K562 (cell line): ENCODE data around the gene SLC25A42. TPM values are rescaled to one million over a fixed set of nuclear protein-coding genes. Genes with fewer than 3 reads are reported as not detected.

ENCODE experiments used
- ATAC-seq: fragments of 200-7000 bp; cut with Tn5 transposase; 3 replicates; pipeline ENCODE4 v1.9.1; 2020; ENCODE audit warnings: moderate library complexity
- BruUV-seq: library from RNA; stranded (reverse); fragments of 400-500 nt; replicated peaks from 2 replicates; lab custom pipeline; 2021; lab: Mats Ljungman, UMichigan
- CTCF ChIA-PET: fragments of 300-600 bp; formaldehyde crosslinking; extraction: SDS; loops from one replicate; lab custom pipeline; 2021; ENCODE audit warnings: low intra/inter-chr PET ratio; lab: Yijun Ruan, JAX
- POLR2A ChIA-PET: fragments of 300-600, 350-650 bp; sonication (Branson Sonifier 250); formaldehyde crosslinking; extraction: SDS; loops from one replicate; lab custom pipeline; 2021; ENCODE audit warnings: antibody characterized with exemption, inconsistent platforms; lab: Yijun Ruan, JAX
- DNase-seq, 4 experiments: peaks; one replicate each; pipeline versions ENCODE4 v3.0.0 to v3.0.0-alpha.2; 2011 to 2018; ENCODE audit warnings: low spot score in 3 of 4, mixed read lengths in 3 of 4; ENCODE audit errors: extremely low read depth in 1 of 4
- FAIRE-seq: peaks from 2 replicates; lab custom pipeline; 2011; peaks lifted over from hg19 to GRCh38; lab: Jason Lieb, UNC
- H2AFZ ChIP-seq: 2 replicates; pipeline ENCODE4 v1.6.0; 2011; ENCODE audit warnings: low read depth, low read length, control low read depth, inconsistent platforms
- H3K27ac ChIP-seq: fragments of 200-600 bp; 3 replicates; pipeline ENCODE4 v1.8.0; 2011; ENCODE audit warnings: low read depth, mild to moderate bottlenecking, control low read depth, inconsistent platforms, low read length, moderate library complexity, mixed read lengths; ENCODE audit errors: extremely low read depth
- H3K27me3 ChIP-seq, 2 experiments: fragments of 300-600 bp in 1 of 2; 2 replicates in 1 of 2; 3 replicates in 1 of 2; pipeline versions ENCODE4 v1.6.0 to v1.8.0; 2011; ENCODE audit warnings: inconsistent platforms in 2 of 2, low read length in 2 of 2, mild to moderate bottlenecking in 1 of 2, mixed read lengths in 1 of 2, moderate library complexity in 1 of 2; ENCODE audit not compliant: control insufficient read depth in 2 of 2, insufficient read depth in 2 of 2
- H3K36me3 ChIP-seq: fragments of 300-600 bp; 3 replicates; pipeline ENCODE4 v1.8.0; 2011; ENCODE audit warnings: mild to moderate bottlenecking, low read length, inconsistent platforms; ENCODE audit not compliant: control insufficient read depth, insufficient read depth
- H3K4me1 ChIP-seq, 2 experiments: fragments of 200-600 bp in 1 of 2; replicated peaks in 1 of 2; 2 replicates in 1 of 2; 3 replicates in 1 of 2; pipeline versions ENCODE4 v1.5.1 to v1.8.0; 2011; ENCODE audit warnings: inconsistent platforms in 2 of 2, low read length in 2 of 2, mild to moderate bottlenecking in 1 of 2, mixed read lengths in 1 of 2, moderate library complexity in 1 of 2; ENCODE audit not compliant: control insufficient read depth in 2 of 2, insufficient read depth in 2 of 2
- H3K4me2 ChIP-seq: 2 replicates; pipeline ENCODE4 v1.6.1; 2011; ENCODE audit warnings: low read length, control low read depth, inconsistent platforms, mixed read lengths; ENCODE audit not compliant: insufficient read depth
- H3K4me3 ChIP-seq: fragments of 200-600 bp; sonication (generic), shearing (Covaris generic); 2 replicates; pipeline ENCODE4 v1.5.1; 2016; ENCODE audit warnings: control low read depth, inconsistent platforms
- H3K79me2 ChIP-seq: fragments of 200-600 bp; 3 replicates; pipeline ENCODE4 v1.8.0; 2011; ENCODE audit warnings: low read length, inconsistent platforms; ENCODE audit not compliant: control insufficient read depth, insufficient read depth
- H3K9ac ChIP-seq, 2 experiments: 2 replicates each; pipeline versions ENCODE4 v1.6.0 to v1.6.1; 2011; ENCODE audit warnings: low read depth in 2 of 2, low read length in 2 of 2, control low read depth in 1 of 2, inconsistent platforms in 1 of 2, mild to moderate bottlenecking in 1 of 2, mixed read lengths in 1 of 2; ENCODE audit not compliant: insufficient read depth in 1 of 2
- H3K9me1 ChIP-seq: one replicate; pipeline ENCODE4 v1.6.0; 2011; ENCODE audit warnings: inconsistent platforms, mild to moderate bottlenecking, low read length, moderate library complexity; ENCODE audit not compliant: control insufficient read depth, insufficient read depth
- H3K9me3 ChIP-seq: replicated peaks from 2 replicates; pipeline ENCODE4 v1.5.1; 2011; ENCODE audit warnings: low read depth, low read length, inconsistent platforms; ENCODE audit not compliant: control insufficient read depth, insufficient read depth
- H4K20me1 ChIP-seq: replicated peaks from 2 replicates; pipeline ENCODE4 v1.6.1; 2011; ENCODE audit warnings: low read length, inconsistent platforms, mixed read lengths; ENCODE audit not compliant: control insufficient read depth, insufficient read depth
- CCNT2 ChIP-seq: IDR thresholded peaks from 2 replicates; pipeline ENCODE4 v1.6.1; 2011; ENCODE audit warnings: borderline replicate concordance, low read depth, mild to moderate bottlenecking, moderate library complexity, mixed read lengths, low read length; ENCODE audit not compliant: insufficient read length; ENCODE audit errors: extremely low read depth
- CSDE1 ChIP-seq, 2 experiments: fragments of 450-650 bp; IDR thresholded peaks; 2 replicates each; pipeline ENCODE4 v1.6.1; 2016; ENCODE audit warnings: mild to moderate bottlenecking in 1 of 2
- DPF2 ChIP-seq: fragments of 450-650 bp; IDR thresholded peaks from 2 replicates; pipeline ENCODE4 v1.6.1; 2016
- EGR1 ChIP-seq: fragments of 450-650 bp; conservative IDR thresholded peaks from 2 replicates; pipeline ENCODE4 v1.6.1; 2017; ENCODE audit warnings: mild to moderate bottlenecking
- ESRRA ChIP-seq: fragments of 450-650 bp; IDR thresholded peaks from 2 replicates; pipeline ENCODE4 v1.6.1; 2014; ENCODE audit warnings: low read depth, mild to moderate bottlenecking, moderate library complexity, borderline replicate concordance
- NCOA2 ChIP-seq, 2 experiments: fragments of 450-650 bp; IDR thresholded peaks; 2 replicates each; pipeline ENCODE4 v1.6.1; 2018; ENCODE audit warnings: mild to moderate bottlenecking in 2 of 2, moderate library complexity in 1 of 2; ENCODE audit not compliant: partially characterized antibody in 2 of 2
- NFRKB ChIP-seq: fragments of 450-650 bp; IDR thresholded peaks from 2 replicates; pipeline ENCODE4 v1.6.1; 2016; ENCODE audit warnings: low read depth
- NRF1 ChIP-seq, 2 experiments: fragments of 450-650 bp; IDR thresholded peaks in 1 of 2; conservative IDR thresholded peaks in 1 of 2; 2 replicates each; pipeline ENCODE4 v1.6.1; 2014; ENCODE audit warnings: mild to moderate bottlenecking in 2 of 2
- POU5F1 ChIP-seq: fragments of 150-350 bp; IDR thresholded peaks from 2 replicates; pipeline ENCODE4 v1.6.1; 2014; ENCODE audit warnings: borderline replicate concordance, low read length, low read depth, mild to moderate bottlenecking; ENCODE audit not compliant: partially characterized antibody
- STAT5A ChIP-seq: IDR thresholded peaks from 2 replicates; pipeline ENCODE4 v1.6.1; 2012; ENCODE audit warnings: low read length, inconsistent platforms, borderline replicate concordance
- ZBTB7A ChIP-seq: IDR thresholded peaks from 2 replicates; pipeline ENCODE4 v1.6.1; 2011; ENCODE audit warnings: low read depth, mild to moderate bottlenecking, low read length, moderate library complexity, borderline replicate concordance; ENCODE audit not compliant: control insufficient read depth
- ZNF253 ChIP-seq: fragments of 250-450 bp; sonication (Bioruptor Pico); conservative IDR thresholded peaks from 2 replicates; pipeline ENCODE4 v1.6.1; 2021; ENCODE audit warnings: mild to moderate bottlenecking
- WGBS: fragments of 100-300 bp; shearing (Covaris generic); methylation state at CpG from one replicate; pipeline ENCODE4 v1.1.6; 2016; ENCODE audit warnings: low coverage, mixed read lengths; ENCODE audit not compliant: insufficient coverage; ENCODE audit errors: missing lambda C conversion rate; 5-methylcytosine and 5-hydroxymethylcytosine counted together
- in situ Hi-C: fragments of 300-500 bp; cut with MboI; formaldehyde crosslinking; loops from 4 replicates; pipeline ENCODE4 v1.15.0; 2018; ENCODE audit warnings: inconsistent platforms, mixed read lengths
- intact Hi-C: fragments of 100-400 bp; cut with micrococcal nuclease; formaldehyde crosslinking; loops from 2 replicates; pipeline ENCODE4 v1.14.2; 2022
- polyA plus RNA-seq, 8 experiments: library from polyadenylated mRNA; depleted of rRNA in 4 of 8; stranded (reverse) in 5 of 8; unstranded in 3 of 8; fragments of >200 nt; fragmentation: Nextera tagmentation in 2 of 8; fragmentation: Illumina TruSeq in 1 of 8; extraction: Ambion mirVana in 2 of 8; extraction: Trizol in 1 of 8; gene quantifications; 2 replicates each; pipeline versions ENCODE4 v1.2.1 to v1.2.3, GENCODE V29; 2011 to 2014; ENCODE audit warnings: inconsistent platforms in 1 of 8, missing spikeins in 1 of 8
- total RNA-seq, 7 experiments: library from RNA; depleted of rRNA in 6 of 7; stranded (reverse); fragments of >200 nt in 6 of 7; fragmentation: Illumina TruSeq in 2 of 7; extraction: Trizol in 2 of 7; gene quantifications; 2 replicates each; pipeline versions ENCODE4 v1.2.1 to v1.2.3, GENCODE V29; 2011 to 2021; ENCODE audit warnings: low replicate concordance in 1 of 7
- TF ChIP-seq, protein P1 (sequence below): fragments of 450-650 bp; formaldehyde crosslinking; IDR thresholded peaks from 2 replicates; pipeline ENCODE4 v1.4.0; 2020; ENCODE audit warnings: mild to moderate bottlenecking
- TF ChIP-seq, protein P2 (sequence below): conservative IDR thresholded peaks from 2 replicates; pipeline ENCODE4 v1.6.1; 2011; ENCODE audit warnings: low read depth, mild to moderate bottlenecking, low read length; ENCODE audit not compliant: control insufficient read depth
- TF ChIP-seq, protein P3 (sequence below): sonication (generic); formaldehyde crosslinking; IDR thresholded peaks from 2 replicates; pipeline ENCODE4 v1.8.0; 2022; ENCODE audit warnings: mild to moderate bottlenecking, missing genetic modification reagents
- TF ChIP-seq, protein P4 (sequence below), 2 experiments: fragments of 200-800 bp in 1 of 2; sonication (Bioruptor generic) in 1 of 2; sonication (generic) in 1 of 2; formaldehyde crosslinking in 1 of 2; IDR thresholded peaks in 1 of 2; conservative IDR thresholded peaks in 1 of 2; 2 replicates each; pipeline versions ENCODE4 v1.5.0 to v1.6.1; 2016 to 2020; ENCODE audit warnings: missing compliant biosample characterization in 1 of 2, missing genetic modification characterization in 1 of 2, missing genetic modification reagents in 1 of 2

Gene SLC25A42
- total and polyA plus RNA-seq, 9 of the 15 experiments (the other 6 are each of a cell fraction or from before 2014, with no cell fraction given): 0.59 to 32.2 (median 14.1) TPM

DNA sequence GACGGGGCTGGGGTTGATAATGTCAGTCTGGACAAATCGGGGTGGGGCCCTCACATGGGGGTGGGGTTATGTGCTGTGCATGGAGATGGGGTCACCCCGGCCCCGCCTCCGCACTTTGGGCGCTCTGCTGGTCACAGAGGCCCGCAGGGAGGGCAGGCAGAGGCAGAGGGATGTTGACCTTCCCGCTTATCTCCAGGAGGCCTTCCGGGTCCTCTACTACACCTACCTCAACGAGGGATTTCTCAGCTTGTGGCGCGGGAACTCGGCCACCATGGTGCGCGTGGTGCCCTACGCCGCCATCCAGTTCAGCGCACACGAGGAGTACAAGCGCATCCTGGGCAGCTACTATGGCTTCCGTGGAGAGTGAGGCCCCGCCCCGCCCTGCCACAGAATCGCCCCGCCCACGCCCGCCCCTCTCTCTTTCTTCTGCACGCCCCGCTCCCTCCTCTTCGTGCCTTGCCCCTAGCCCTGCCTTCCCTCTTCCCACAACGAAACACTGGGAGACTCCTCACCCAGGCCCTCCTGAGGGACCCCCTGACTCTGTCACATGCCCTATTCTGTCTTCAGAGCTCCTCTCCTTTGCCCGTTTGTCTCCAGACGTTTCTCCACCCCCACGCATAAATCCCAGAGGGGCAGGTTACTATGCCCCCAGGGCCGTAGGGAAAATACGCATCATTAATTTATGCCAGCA, 41.7 kb downstream of the SLC25A42 start:
- no peaks in the 10 kb centered on the region for H4K20me1 ChIP-seq
- peak overlapping the region; percentile 91 for H2AFZ ChIP-seq
- BruUV-seq: no TSS peak
- in situ Hi-C loops: no loop called here
- H3K79me2 ChIP-seq: no peaks in the 10 kb centered on the region
- ATAC-seq (peak; percentile 96), DNase-seq (peak; percentile 92 to 95 (median 93)), FAIRE-seq (peak; percentile 92)
- peaks cover 14 to 45% of the 10 kb centered on the region in 2 experiments for H3K4me1 ChIP-seq
- H3K27ac ChIP-seq: peak overlapping the region; percentile 75
- H3K36me3 ChIP-seq: peaks cover 35% of the 10 kb centered on the region; the same call in 2 of the 3 replicates
- peak overlapping the region; percentile 41 for H3K4me3 ChIP-seq
- 11% methylated on average over 24 of the region's 36 CpGs for WGBS
- H3K27me3 ChIP-seq: no peaks in the 10 kb centered on the region
- CTCF ChIA-PET: no interaction called here
- POLR2A ChIA-PET: interaction anchor here (0.6 kb wide), 1 partner anchor 18 kb away, joined by 3 read pairs; no protein-coding TSS in a partner anchor
- peak overlapping the region; percentile 61 to 80 for H3K9ac ChIP-seq
- H3K4me2 ChIP-seq: peak overlapping the region; percentile 83
- no peaks in the 10 kb centered on the region for H3K9me1 ChIP-seq
- intact Hi-C loops: loop anchor here (2.0 kb wide), 1 partner anchor 73 kb away; the partner anchor contains the start of genes ARMC6 and SUGP2
- H3K9me3 ChIP-seq: no peaks in the 10 kb centered on the region
- TF ChIP-seq NRF1 (conservative IDR thresholded peaks at IDR 0.05 in 1 of 2, IDR thresholded peaks at IDR 0.05 in 1 of 2): peak; percentile 68 to 75
- TF ChIP-seq CCNT2: peak; percentile 31
- peak; percentile 63; the same call in 1 of the 2 replicates for TF ChIP-seq ZBTB7A
- TF ChIP-seq, protein P1, sequence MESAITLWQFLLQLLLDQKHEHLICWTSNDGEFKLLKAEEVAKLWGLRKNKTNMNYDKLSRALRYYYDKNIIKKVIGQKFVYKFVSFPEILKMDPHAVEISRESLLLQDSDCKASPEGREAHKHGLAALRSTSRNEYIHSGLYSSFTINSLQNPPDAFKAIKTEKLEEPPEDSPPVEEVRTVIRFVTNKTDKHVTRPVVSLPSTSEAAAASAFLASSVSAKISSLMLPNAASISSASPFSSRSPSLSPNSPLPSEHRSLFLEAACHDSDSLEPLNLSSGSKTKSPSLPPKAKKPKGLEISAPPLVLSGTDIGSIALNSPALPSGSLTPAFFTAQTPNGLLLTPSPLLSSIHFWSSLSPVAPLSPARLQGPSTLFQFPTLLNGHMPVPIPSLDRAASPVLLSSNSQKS: no peak
- TF ChIP-seq ESRRA: peak; percentile 75; the same call in 1 of the 2 replicates
- TF ChIP-seq NCOA2 (IDR thresholded peaks at IDR 0.05; ENCODE audit: partially characterized antibody in 2 of 2): no peak
- TF ChIP-seq, protein P2, sequence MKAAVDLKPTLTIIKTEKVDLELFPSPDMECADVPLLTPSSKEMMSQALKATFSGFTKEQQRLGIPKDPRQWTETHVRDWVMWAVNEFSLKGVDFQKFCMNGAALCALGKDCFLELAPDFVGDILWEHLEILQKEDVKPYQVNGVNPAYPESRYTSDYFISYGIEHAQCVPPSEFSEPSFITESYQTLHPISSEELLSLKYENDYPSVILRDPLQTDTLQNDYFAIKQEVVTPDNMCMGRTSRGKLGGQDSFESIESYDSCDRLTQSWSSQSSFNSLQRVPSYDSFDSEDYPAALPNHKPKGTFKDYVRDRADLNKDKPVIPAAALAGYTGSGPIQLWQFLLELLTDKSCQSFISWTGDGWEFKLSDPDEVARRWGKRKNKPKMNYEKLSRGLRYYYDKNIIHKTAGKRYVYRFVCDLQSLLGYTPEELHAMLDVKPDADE: no peak
- TF ChIP-seq POU5F1: no peak
- TF ChIP-seq, protein P3, sequence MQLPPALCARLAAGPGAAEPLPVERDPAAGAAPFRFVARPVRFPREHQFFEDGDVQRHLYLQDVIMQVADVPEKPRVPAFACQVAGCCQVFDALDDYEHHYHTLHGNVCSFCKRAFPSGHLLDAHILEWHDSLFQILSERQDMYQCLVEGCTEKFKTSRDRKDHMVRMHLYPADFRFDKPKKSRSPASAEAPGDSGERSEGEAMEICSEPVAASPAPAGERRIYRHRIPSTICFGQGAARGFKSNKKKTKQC (CRISPR knock-in tag): 0 out of 2 replicates have a peak, but pooled peaks have one; percentile 60
- TF ChIP-seq, protein P4, sequence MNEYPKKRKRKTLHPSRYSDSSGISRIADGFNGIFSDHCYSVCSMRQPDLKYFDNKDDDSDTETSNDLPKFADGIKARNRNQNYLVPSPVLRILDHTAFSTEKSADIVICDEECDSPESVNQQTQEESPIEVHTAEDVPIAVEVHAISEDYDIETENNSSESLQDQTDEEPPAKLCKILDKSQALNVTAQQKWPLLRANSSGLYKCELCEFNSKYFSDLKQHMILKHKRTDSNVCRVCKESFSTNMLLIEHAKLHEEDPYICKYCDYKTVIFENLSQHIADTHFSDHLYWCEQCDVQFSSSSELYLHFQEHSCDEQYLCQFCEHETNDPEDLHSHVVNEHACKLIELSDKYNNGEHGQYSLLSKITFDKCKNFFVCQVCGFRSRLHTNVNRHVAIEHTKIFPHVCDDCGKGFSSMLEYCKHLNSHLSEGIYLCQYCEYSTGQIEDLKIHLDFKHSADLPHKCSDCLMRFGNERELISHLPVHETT (CRISPR knock-in tag; conservative IDR thresholded peaks at IDR 0.05 in 1 of 2, IDR thresholded peaks at IDR 0.05 in 1 of 2): 0 out of 4 replicates have a peak, but pooled peaks of 1 of the 2 experiments have one; percentile 29
- 0 out of 2 replicates have a peak, but pooled peaks have one; percentile 12 for TF ChIP-seq NFRKB
- no peak for TF ChIP-seq STAT5A
- peak; percentile 72 for TF ChIP-seq EGR1
- TF ChIP-seq DPF2: 0 out of 2 replicates have a peak, but pooled peaks have one; percentile 50
- TF ChIP-seq ZNF253 (CRISPR knock-in tag): no peak
- no peak for TF ChIP-seq CSDE1 (IDR thresholded peaks at IDR 0.05)
